Psoas muscle (tissue), 8 donors: ENCODE results near the gene TMPRSS11E. TPM values are rescaled to one million over a fixed set of nuclear protein-coding genes. Genes with fewer than 3 reads are reported as not detected.
"Not testable (repeated sequence)": the region's sequence is repeated elsewhere in the genome, so short reads cannot be mapped to it uniquely, and the experiment has no call there.

ENCODE experiments used
- ATAC-seq, 4 donors: fragments of 200-7000 bp; cut with Tn5 transposase; one replicate each; pipeline ENCODE4 v1.9.1; 2020; ENCODE audit warnings: moderate library complexity in 3 of 4, mild to moderate bottlenecking in 2 of 4
- DNase-seq, 2 donors: peaks; one replicate each; pipeline ENCODE4 v3.0.0-alpha.2; 2020
- H3K27ac ChIP-seq: fragments of 200-600 bp; one replicate; pipeline ENCODE4 v1.8.0; 2022
- H3K27me3 ChIP-seq, 3 donors: fragments of 200-600 bp in 1 of 3; one replicate each; pipeline versions ENCODE4 v1.6.1 to v1.8.0; 2013 to 2022; ENCODE audit warnings: low read length in 2 of 3, mild to moderate bottlenecking in 2 of 3, moderate library complexity in 1 of 3; ENCODE audit not compliant: insufficient read depth in 3 of 3
- H3K36me3 ChIP-seq, 2 donors: fragments of 200-600 bp in 1 of 2; one replicate each; pipeline versions ENCODE4 v1.6.1 to v1.8.0; 2013 to 2022; ENCODE audit warnings: low read depth in 1 of 2, mild to moderate bottlenecking in 1 of 2, moderate library complexity in 1 of 2; ENCODE audit not compliant: insufficient read depth in 1 of 2
- H3K4me1 ChIP-seq: fragments of 200-600 bp; one replicate; pipeline ENCODE4 v1.8.0; 2022
- H3K4me3 ChIP-seq: fragments of 200-600 bp; one replicate; pipeline ENCODE4 v1.8.0; 2022; ENCODE audit warnings: mild to moderate bottlenecking
- H3K9me3 ChIP-seq: fragments of 200-600 bp; one replicate; pipeline ENCODE4 v1.8.0; 2022
- CTCF ChIP-seq: fragments of 200-600 bp; IDR thresholded peaks from one replicate; pipeline ENCODE4 v1.8.0; 2022; ENCODE audit warnings: antibody characterized with exemption
- WGBS, 3 donors: extraction: QIAGEN DNeasy Blood & Tissue Kit; methylation state at CpG; one replicate each; pipeline versions ENCODE4 v1.1.6 to v1.1.7; 2013; 5-methylcytosine and 5-hydroxymethylcytosine counted together
- intact Hi-C, 2 donors: fragments of 100-400 bp; cut with DNase I; formaldehyde crosslinking; loops; one replicate each; pipeline versions ENCODE4 v1.11.0 to v1.14.2; 2022
- polyA plus RNA-seq, 3 donors: library from polyadenylated mRNA; stranded (reverse); fragments of 200-250 nt; gene quantifications; one replicate each; pipeline ENCODE4 v1.2.3, GENCODE V29; 2013
- total RNA-seq, 4 donors: library from RNA; stranded (reverse); fragmentation: NEBNext Ultra II Directional in 2 of 4; extraction: Animal tissue kit (Norgen Biotek cat#: 25700) in 2 of 4; gene quantifications; one replicate each; pipeline versions ENCODE4 v1.2.1 to v1.2.4, GENCODE V29; 2021 to 2023
- donor health status: healthy with polysubstance abuse.
- donor health status: DM: no; HTN: no; CAD: no; lungs with moderate emphysema.
- donor health status: Bipolar disorder and iron deficiency.
- donor health status: healthy.
- donor health status: DM: yes; HTN: yes; CAD: no.
- donor health status: DM: no; HTN: no; CAD: no.
- donor health status: DM: no; HTN: no; CAD: no.
- donor health status: DM: yes; HTN: yes; CAD: no.

The TMPRSS11E gene
- total and polyA plus RNA-seq, 7 donors = 0.04 to 0.08 TPM; not detected in 5

GRCh38 chr4:68490826-68491457 lies 43.7 kb downstream of the TMPRSS11E start:
- TF ChIP-seq CTCF = no peak
- Histone ChIP-seq H3K27me3 (no peaks in the 10 kb centered on the region), H3K36me3 (no peaks in the 10 kb centered on the region), H3K27ac (no peak overlapping the region), H3K4me3 (no peak overlapping the region), H3K9me3 (no peaks in the 10 kb centered on the region), H3K4me1 (no peaks in the 10 kb centered on the region)
- WGBS, 3 donors = 75 to 78% (median 78%) methylated on average over 6 of the region's 6 CpGs
- DNase-seq (no peak), ATAC-seq (no peak)
- intact Hi-C loops = no loop called here

DNA sequence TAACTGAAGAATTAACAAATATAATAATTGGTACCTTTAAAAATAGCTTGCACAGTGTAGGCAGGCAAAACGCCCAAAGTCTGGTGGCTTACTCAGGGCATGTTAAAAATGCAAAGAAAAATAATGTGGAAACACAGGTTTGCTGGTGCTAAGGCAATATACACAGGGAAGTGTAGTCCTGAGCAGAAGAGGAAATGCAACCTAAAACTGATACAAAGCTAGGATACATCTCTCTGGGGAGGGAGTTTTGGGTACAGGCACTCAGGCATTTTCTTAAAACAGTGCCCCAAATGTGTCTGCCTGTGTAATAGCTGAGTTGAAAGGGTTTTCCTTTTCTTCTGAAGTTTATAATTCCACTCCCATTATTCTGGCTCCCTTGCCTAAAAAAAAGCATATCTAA lies 47.4 kb downstream of the TMPRSS11E start:
- DNase-seq (no peak), ATAC-seq (no peak)
- no peaks in the 10 kb centered on the region for H3K27me3 ChIP-seq
- intact Hi-C loops = loop anchor here (5.0 kb wide), 1 partner anchor 678 kb away; no protein-coding TSS in a partner anchor
- no peaks in the 10 kb centered on the region for H3K36me3 ChIP-seq
- 23 to 33% (median 24%) methylated on average over 1 of the region's 1 CpG for WGBS, 3 donors
- TF ChIP-seq CTCF = no peak
- no peak overlapping the region for H3K4me3 ChIP-seq
- no peak overlapping the region for H3K27ac ChIP-seq
- H3K4me1 ChIP-seq = no peaks in the 10 kb centered on the region
- no peaks in the 10 kb centered on the region for H3K9me3 ChIP-seq

DNA sequence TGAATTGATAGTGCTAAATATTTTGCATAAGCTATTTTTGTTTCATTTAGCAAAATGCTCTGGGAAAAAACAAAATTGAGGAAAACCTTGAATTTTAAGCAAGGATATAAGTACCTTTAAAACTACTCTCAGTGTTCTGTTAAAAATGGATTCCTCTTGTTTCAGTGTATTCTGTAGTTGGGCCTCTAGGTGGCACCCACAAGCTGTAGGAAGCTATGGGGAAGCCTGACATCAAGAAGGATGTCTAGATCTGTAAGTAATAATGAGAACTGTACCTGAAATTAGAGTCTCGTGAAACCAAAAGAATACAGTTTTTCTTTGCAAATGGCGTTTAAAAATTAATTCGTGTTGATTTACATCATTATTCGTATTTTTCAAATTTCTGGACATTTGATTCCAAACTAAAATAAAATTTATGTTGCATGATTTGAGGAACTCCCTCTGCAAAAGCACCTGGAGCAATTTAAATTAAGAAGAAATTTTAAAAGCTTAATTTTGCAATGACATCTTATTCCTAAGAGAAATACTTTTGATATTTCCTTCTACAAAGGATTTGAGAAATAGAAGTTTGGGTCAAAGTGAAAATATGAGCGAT lies 51.2 kb downstream of the TMPRSS11E start:
- ATAC-seq = peak in 2 of 4 donors; percentile 58 to 69
- Histone ChIP-seq H3K27ac (no peak overlapping the region), H3K4me1 (no peaks in the 10 kb centered on the region), H3K9me3 (no peaks in the 10 kb centered on the region), H3K4me3 (no peak overlapping the region), H3K36me3 (no peaks in the 10 kb centered on the region), H3K27me3 (no peaks in the 10 kb centered on the region)
- intact Hi-C loops = loop anchor here (5.0 kb wide), 1 partner anchor 674 kb away; no protein-coding TSS in a partner anchor
- TF ChIP-seq CTCF = peak; percentile 70
- 18 to 21% (median 20%) methylated on average over 5 of the region's 5 CpGs for WGBS, 3 donors
- no peak for DNase-seq

GRCh38 chr4:68499021-68499420 lies 51.8 kb downstream of the TMPRSS11E start:
- ATAC-seq (no peak), DNase-seq (no peak)
- Histone ChIP-seq H3K4me3 (no peak overlapping the region), H3K36me3 (no peaks in the 10 kb centered on the region), H3K27me3 (no peaks in the 10 kb centered on the region), H3K4me1 (no peaks in the 10 kb centered on the region), H3K27ac (no peak overlapping the region), H3K9me3 (no peaks in the 10 kb centered on the region)
- intact Hi-C loops = loop anchor here (5.0 kb wide), 1 partner anchor 673 kb away; no protein-coding TSS in a partner anchor
- WGBS, 3 donors = 70 to 80% (median 73%) methylated on average over 4 of the region's 4 CpGs
- TF ChIP-seq CTCF = no peak

DNA sequence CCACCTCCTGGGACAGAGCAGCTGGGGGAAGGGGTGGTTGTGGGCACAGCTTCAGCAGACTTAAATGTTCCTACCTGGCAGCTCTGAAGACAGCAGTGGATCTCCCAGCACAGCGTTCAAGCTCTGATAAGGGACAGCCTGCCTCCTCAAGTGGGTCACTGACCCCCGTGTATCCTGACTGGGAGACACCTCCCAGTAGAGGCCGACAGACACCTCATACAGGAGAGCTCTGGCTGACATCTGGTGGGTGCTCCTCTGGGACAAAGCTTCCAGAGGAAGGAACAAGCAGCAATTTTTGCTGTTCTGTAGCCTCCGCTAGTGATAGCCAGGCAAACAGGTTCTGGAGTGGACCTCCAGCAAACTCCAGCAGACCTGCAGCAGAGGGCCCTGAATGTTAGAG lies 56.2 kb downstream of the TMPRSS11E start:
- H3K4me1 ChIP-seq, H3K9me3 ChIP-seq, DNase-seq, ATAC-seq, H3K4me3 ChIP-seq, H3K27me3 ChIP-seq, H3K36me3 ChIP-seq, H3K27ac ChIP-seq: not testable (repeated sequence)
- intact Hi-C loops = loop anchor here in 1 of 2 donors (5.0 kb wide), 1 partner anchor 124 kb away; no protein-coding TSS in a partner anchor
- WGBS, 3 donors = 80 to 89% (median 87%) methylated on average over 4 of the region's 4 CpGs

GRCh38 chr4:68504836-68505235 lies 57.6 kb downstream of the TMPRSS11E start:
- WGBS, 3 donors = 90 to 96% (median 93%) methylated on average over 4 of the region's 4 CpGs
- not testable (repeated sequence) for H3K27ac ChIP-seq, H3K4me3 ChIP-seq, DNase-seq, H3K4me1 ChIP-seq, H3K36me3 ChIP-seq, ATAC-seq, H3K27me3 ChIP-seq, H3K9me3 ChIP-seq
- intact Hi-C loops = loop anchor here in 1 of 2 donors (5.0 kb wide), 1 partner anchor 122 kb away; no protein-coding TSS in a partner anchor

DNA sequence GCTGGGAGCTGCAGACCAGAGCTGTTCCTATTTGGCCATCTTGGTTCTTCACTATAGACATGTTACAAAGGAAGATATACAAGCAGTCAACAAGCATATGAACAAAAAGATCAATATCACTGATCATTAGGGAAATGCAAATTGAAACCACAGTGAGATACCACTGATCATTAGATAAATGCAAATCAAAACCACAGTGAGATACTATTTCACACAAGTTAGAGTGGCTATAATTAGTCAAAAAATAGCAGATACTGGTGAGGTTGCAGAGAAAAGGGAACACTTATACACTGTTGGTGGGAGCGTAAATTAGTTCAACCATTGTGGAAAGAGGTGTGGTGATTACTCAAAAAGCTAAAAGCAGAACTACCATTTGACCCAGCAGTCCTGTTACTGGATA lies 58.2 kb downstream of the TMPRSS11E start:
- intact Hi-C loops = not testable (repeated sequence)

More for the DNA sequence above, 58.2 kb downstream of the TMPRSS11E start:
- H3K27me3 ChIP-seq, H3K4me3 ChIP-seq, H3K27ac ChIP-seq, ATAC-seq, DNase-seq, H3K9me3 ChIP-seq, H3K36me3 ChIP-seq, H3K4me1 ChIP-seq: not testable (repeated sequence)
- 90 to 96% (median 96%) methylated on average over 1 of the region's 1 CpG for WGBS, 3 donors
